DND-41 (cell line): ENCODE results near the gene GNAI2.

ENCODE experiments used
- EZH2 ChIP-seq: IDR thresholded peaks from 3 replicates; pipeline ENCODE4 v1.6.1; 2012; ENCODE audit warnings: borderline replicate concordance, low read depth, mild to moderate bottlenecking, moderate library complexity, low read length, inconsistent platforms; ENCODE audit not compliant: severe bottlenecking
- TF ChIP-seq, protein P1 (sequence below): IDR thresholded peaks from 2 replicates; pipeline ENCODE4 v1.5.1; 2012; ENCODE audit warnings: borderline replicate concordance, low read length, moderate library complexity, mild to moderate bottlenecking; ENCODE audit not compliant: poor library complexity, severe bottlenecking; ENCODE audit errors: extremely low read depth

- TF ChIP-seq, protein P1, sequence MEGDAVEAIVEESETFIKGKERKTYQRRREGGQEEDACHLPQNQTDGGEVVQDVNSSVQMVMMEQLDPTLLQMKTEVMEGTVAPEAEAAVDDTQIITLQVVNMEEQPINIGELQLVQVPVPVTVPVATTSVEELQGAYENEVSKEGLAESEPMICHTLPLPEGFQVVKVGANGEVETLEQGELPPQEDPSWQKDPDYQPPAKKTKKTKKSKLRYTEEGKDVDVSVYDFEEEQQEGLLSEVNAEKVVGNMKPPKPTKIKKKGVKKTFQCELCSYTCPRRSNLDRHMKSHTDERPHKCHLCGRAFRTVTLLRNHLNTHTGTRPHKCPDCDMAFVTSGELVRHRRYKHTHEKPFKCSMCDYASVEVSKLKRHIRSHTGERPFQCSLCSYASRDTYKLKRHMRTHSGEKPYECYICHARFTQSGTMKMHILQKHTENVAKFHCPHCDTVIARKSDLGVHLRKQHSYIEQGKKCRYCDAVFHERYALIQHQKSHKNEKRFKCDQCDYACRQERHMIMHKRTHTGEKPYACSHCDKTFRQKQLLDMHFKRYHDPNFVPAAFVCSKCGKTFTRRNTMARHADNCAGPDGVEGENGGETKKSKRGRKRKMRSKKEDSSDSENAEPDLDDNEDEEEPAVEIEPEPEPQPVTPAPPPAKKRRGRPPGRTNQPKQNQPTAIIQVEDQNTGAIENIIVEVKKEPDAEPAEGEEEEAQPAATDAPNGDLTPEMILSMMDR = no peak
- no peak for TF ChIP-seq EZH2
Measured at GRCh38 chr3:50210176-50210509, 25.9 kb upstream of the GNAI2 start.
